Parathyroid adenoma (tissue), 2 donors: Measurements from ENCODE around the gene ZNF768.

Source experiments
- H2AFZ ChIP-seq: fragments of 300-600 bp; sonication (generic); one replicate; pipeline ENCODE4 v1.7.0; 2017; ENCODE audit warnings: antibody characterized with exemption, mild to moderate bottlenecking
- H3K27ac ChIP-seq: fragments of 300-600 bp; sonication (generic); one replicate; pipeline ENCODE4 v1.7.0; 2017
- H3K27me3 ChIP-seq: fragments of 300-600 bp; sonication (generic); one replicate; pipeline ENCODE4 v1.7.0; 2017; ENCODE audit warnings: low read length; ENCODE audit not compliant: control insufficient read depth, insufficient read depth
- H3K36me3 ChIP-seq: fragments of 300-600 bp; sonication (generic); one replicate; pipeline ENCODE4 v1.7.0; 2017; ENCODE audit warnings: low read length; ENCODE audit not compliant: control insufficient read depth, insufficient read depth
- H3K4me1 ChIP-seq: fragments of 300-600 bp; sonication (generic); one replicate; pipeline ENCODE4 v1.7.0; 2017; ENCODE audit warnings: control low read depth
- H3K4me2 ChIP-seq: fragments of 300-600 bp; sonication (generic); one replicate; pipeline ENCODE4 v1.7.0; 2017; ENCODE audit warnings: low read length
- H3K4me3 ChIP-seq: fragments of 300-600 bp; sonication (generic); one replicate; pipeline ENCODE4 v1.7.0; 2017; ENCODE audit warnings: low read depth, low read length
- H3K79me2 ChIP-seq: fragments of 300-600 bp; sonication (generic); one replicate; pipeline ENCODE4 v1.7.0; 2017; ENCODE audit warnings: control low read depth
- H3K9ac ChIP-seq: fragments of 300-600 bp; sonication (generic); one replicate; pipeline ENCODE4 v1.7.0; 2017; ENCODE audit warnings: mild to moderate bottlenecking
- H3K9me3 ChIP-seq: fragments of 300-600 bp; sonication (generic); one replicate; pipeline ENCODE4 v1.7.0; 2017; ENCODE audit warnings: low read length; ENCODE audit not compliant: control insufficient read depth
- CTCF ChIP-seq: fragments of 300-600 bp; sonication (generic); IDR thresholded peaks from one replicate; pipeline ENCODE4 v1.7.0; 2017; ENCODE audit warnings: antibody characterized with exemption, mild to moderate bottlenecking
- donor health status: primary hyperparathyroidism.

Gene ZNF768

GRCh38 chr16:30519120-30520049 lies 7.0 kb downstream of the ZNF768 start:
- no peak overlapping the region for H3K4me2 ChIP-seq

GRCh38 chr16:30518552-30518951 lies 7.8 kb downstream of the ZNF768 start:
- H3K79me2 ChIP-seq, result no peaks in the 10 kb centered on the region

More at GRCh38 chr16:30519120-30520049, 7.0 kb downstream of the ZNF768 start:
- no peak overlapping the region for H3K4me3 ChIP-seq
- no peaks in the 10 kb centered on the region for H3K9me3 ChIP-seq
- no peak overlapping the region for H3K27ac ChIP-seq
- H3K4me1 ChIP-seq, result peaks cover 5% of the 10 kb centered on the region
- no peak for TF ChIP-seq CTCF
- H3K79me2 ChIP-seq, result no peaks in the 10 kb centered on the region
- H3K36me3 ChIP-seq, result no peaks in the 10 kb centered on the region
- H3K27me3 ChIP-seq, result no peaks in the 10 kb centered on the region
- H3K9ac ChIP-seq, result no peak overlapping the region
- H2AFZ ChIP-seq, result no peak overlapping the region

GRCh38 chr16:30515275-30515674 lies 11.1 kb downstream of the ZNF768 start:
- TF ChIP-seq CTCF, result no peak
- Histone ChIP-seq H3K36me3 (no peaks in the 10 kb centered on the region), H3K9me3 (no peaks in the 10 kb centered on the region), H2AFZ (no peak overlapping the region), H3K79me2 (no peaks in the 10 kb centered on the region), H3K27ac (no peak overlapping the region), H3K4me1 (no peaks in the 10 kb centered on the region), H3K9ac (no peak overlapping the region), H3K4me3 (no peak overlapping the region), H3K4me2 (no peak overlapping the region), H3K27me3 (no peaks in the 10 kb centered on the region)

More at GRCh38 chr16:30518552-30518951, 7.8 kb downstream of the ZNF768 start:
- Histone ChIP-seq H3K9me3 (no peaks in the 10 kb centered on the region), H3K4me2 (no peak overlapping the region), H3K27ac (no peak overlapping the region), H3K9ac (no peak overlapping the region), H3K4me3 (no peak overlapping the region), H2AFZ (no peak overlapping the region), H3K27me3 (no peaks in the 10 kb centered on the region), H3K36me3 (no peaks in the 10 kb centered on the region), H3K4me1 (peaks cover 5% of the 10 kb centered on the region)
- TF ChIP-seq CTCF, result no peak

- H3K9ac ChIP-seq, result no peak overlapping the region
- no peaks in the 10 kb centered on the region for H3K27me3 ChIP-seq
- no peaks in the 10 kb centered on the region for H3K36me3 ChIP-seq
- H3K4me2 ChIP-seq, result no peak overlapping the region
- H3K27ac ChIP-seq, result no peak overlapping the region
- TF ChIP-seq CTCF, result no peak
- H3K79me2 ChIP-seq, result no peaks in the 10 kb centered on the region
- no peaks in the 10 kb centered on the region for H3K4me1 ChIP-seq
- H3K9me3 ChIP-seq, result no peaks in the 10 kb centered on the region
- H2AFZ ChIP-seq, result no peak overlapping the region
- no peak overlapping the region for H3K4me3 ChIP-seq
These were observed 14.9 kb downstream of the ZNF768 start for GRCh38 chr16:30511509-30511908.
